A549 (cell line): ENCODE data around the gene CFAP92. TPM values are rescaled to one million over a fixed set of nuclear protein-coding genes. Genes with fewer than 3 reads are reported as not detected.

Source experiments
- ATAC-seq, 2 experiments: fragments of 200-7000 bp in 1 of 2; fragments of >200 bp in 1 of 2; cut with Nextera tagmentation in 1 of 2; cut with Tn5 transposase in 1 of 2; 3 replicates each; pipeline versions ENCODE4 v1.8.0 to v1.9.1; 2018 to 2020; ENCODE audit warnings: mild to moderate bottlenecking in 1 of 2, moderate library complexity in 1 of 2
- CTCF ChIA-PET: fragments of 300-600 bp; sonication (Branson Sonifier 250); formaldehyde crosslinking; extraction: SDS; loops from one replicate; lab custom pipeline; 2021; ENCODE audit warnings: antibody characterized with exemption, inconsistent platforms; lab: Yijun Ruan, JAX
- POLR2A ChIA-PET: fragments of 350-600 bp; formaldehyde crosslinking; extraction: SDS; loops from one replicate; lab custom pipeline; 2021; ENCODE audit warnings: antibody characterized with exemption, inconsistent platforms; lab: Yijun Ruan, JAX
- DNase-seq, 2 experiments: peaks; one replicate each; pipeline versions ENCODE4 v3.0.0 to v3.0.0-alpha.2; 2011 to 2016; ENCODE audit warnings: low read depth in 1 of 2, low spot score in 1 of 2
- FAIRE-seq: peaks from 2 replicates; lab custom pipeline; 2011; peaks lifted over from hg19 to GRCh38; lab: Jason Lieb, UNC
- H3K27ac ChIP-seq, 2 experiments: fragments of >200 bp; sonication (Bioruptor Twin); formaldehyde crosslinking; 3 replicates each; pipeline ENCODE4 v1.5.1; 2016 to 2017
- H3K4me1 ChIP-seq: fragments of >200 bp; sonication (Bioruptor Twin); formaldehyde crosslinking; 3 replicates; pipeline ENCODE4 v1.6.1; 2016
- H3K4me2 ChIP-seq: fragments of >200 bp; sonication (Bioruptor Twin); formaldehyde crosslinking; 3 replicates; pipeline ENCODE4 v1.6.1; 2016
- H3K4me3 ChIP-seq: fragments of >200 bp; sonication (Bioruptor Twin); formaldehyde crosslinking; 3 replicates; pipeline ENCODE4 v1.5.1; 2016
- H3K9me3 ChIP-seq: fragments of >200 bp; sonication (Bioruptor Twin); formaldehyde crosslinking; 3 replicates; pipeline ENCODE4 v1.6.1; 2016
- ATOH8 ChIP-seq: fragments of 250-450 bp; sonication (Bioruptor Pico); IDR thresholded peaks from 2 replicates; pipeline ENCODE4 v1.5.0; 2020; ENCODE audit warnings: low read depth, mild to moderate bottlenecking, moderate library complexity
- BCL3 ChIP-seq: fragments of >200 bp; sonication (Bioruptor Twin); formaldehyde crosslinking; IDR thresholded peaks from 3 replicates; pipeline ENCODE4 v1.6.1; 2016
- CHD2 ChIP-seq: fragments of 150-350 bp; IDR thresholded peaks from 2 replicates; pipeline ENCODE4 v1.6.1; 2014; ENCODE audit warnings: low read length; ENCODE audit not compliant: partially characterized antibody
- EHMT2 ChIP-seq: fragments of 200-600 bp; sonication (generic); IDR thresholded peaks from 2 replicates; pipeline ENCODE4 v1.6.1; 2016; ENCODE audit warnings: antibody characterized with exemption, low read depth, mild to moderate bottlenecking, moderate library complexity
- ESRRA ChIP-seq: fragments of 150-350 bp; IDR thresholded peaks from 2 replicates; pipeline ENCODE4 v1.6.1; 2014; ENCODE audit warnings: mild to moderate bottlenecking, low read length, borderline replicate concordance
- FOXS1 ChIP-seq: fragments of 250-450 bp; sonication (Bioruptor Pico); IDR thresholded peaks from 2 replicates; pipeline ENCODE4 v1.5.0; 2020; ENCODE audit warnings: mild to moderate bottlenecking, moderate library complexity
- GATA3 ChIP-seq: IDR thresholded peaks from 2 replicates; pipeline ENCODE4 v1.6.1; 2012; ENCODE audit warnings: borderline replicate concordance
- HOXA7 ChIP-seq: fragments of 250-450 bp; sonication (Bioruptor Pico); IDR thresholded peaks from 2 replicates; pipeline ENCODE4 v1.5.0; 2020; ENCODE audit warnings: mild to moderate bottlenecking, moderate library complexity
- JUN ChIP-seq, 2 experiments: fragments of >200 bp; sonication (Bioruptor Twin); formaldehyde crosslinking; IDR thresholded peaks; 2 replicates in 1 of 2; 3 replicates in 1 of 2; pipeline ENCODE4 v1.6.1; 2016 to 2017
- JUNB ChIP-seq: fragments of >200 bp; sonication (Bioruptor Twin); formaldehyde crosslinking; IDR thresholded peaks from 2 replicates; pipeline ENCODE4 v1.6.1; 2016
- KDM5A ChIP-seq: fragments of 200-600 bp; sonication (generic); IDR thresholded peaks from 2 replicates; pipeline ENCODE4 v1.6.1; 2016; ENCODE audit warnings: antibody characterized with exemption, mild to moderate bottlenecking
- MAX ChIP-seq: IDR thresholded peaks from 2 replicates; pipeline ENCODE4 v1.6.1; 2012
- NFE2L2 ChIP-seq: fragments of 150-350 bp; conservative IDR thresholded peaks from 2 replicates; pipeline ENCODE4 v1.6.1; 2014; ENCODE audit warnings: low read length
- NPAS2 ChIP-seq: fragments of 250-450 bp; sonication (Bioruptor Pico); IDR thresholded peaks from 2 replicates; pipeline ENCODE4 v1.8.0; 2022; ENCODE audit warnings: mild to moderate bottlenecking, moderate library complexity, borderline replicate concordance
- NR3C1 ChIP-seq: fragments of >200 bp; sonication (Bioruptor Twin); formaldehyde crosslinking; IDR thresholded peaks from 3 replicates; pipeline ENCODE4 v1.6.1; 2017
- RCOR1 ChIP-seq: fragments of 150-350 bp; IDR thresholded peaks from 2 replicates; pipeline ENCODE4 v1.6.1; 2014; ENCODE audit warnings: antibody characterized with exemption, low read length, low read depth
- RNF2 ChIP-seq: fragments of 200-600 bp; sonication (generic); IDR thresholded peaks from 2 replicates; pipeline ENCODE4 v1.6.1; 2016; ENCODE audit warnings: low read depth, mild to moderate bottlenecking, antibody characterized with exemption, moderate library complexity, borderline replicate concordance
- SMC3 ChIP-seq: fragments of >200 bp; sonication (Bioruptor Twin); formaldehyde crosslinking; IDR thresholded peaks from 3 replicates; pipeline ENCODE4 v1.6.1; 2018; ENCODE audit warnings: inconsistent platforms
- SREBF2 ChIP-seq: fragments of 450-650 bp; IDR thresholded peaks from 2 replicates; pipeline ENCODE4 v1.6.1; 2014; ENCODE audit warnings: mild to moderate bottlenecking, moderate library complexity
- TFCP2L1 ChIP-seq: fragments of 250-450 bp; sonication (Bioruptor Pico); IDR thresholded peaks from 2 replicates; pipeline ENCODE4 v1.5.0; 2021; ENCODE audit warnings: mild to moderate bottlenecking
- ZFP36 ChIP-seq: fragments of 450-650 bp; IDR thresholded peaks from 2 replicates; pipeline ENCODE4 v1.6.1; 2014; ENCODE audit warnings: borderline replicate concordance; ENCODE audit not compliant: partially characterized antibody
- ZNF302 ChIP-seq: fragments of 250-450 bp; sonication (Bioruptor Pico); IDR thresholded peaks from 2 replicates; pipeline ENCODE4 v1.9.0; 2021; ENCODE audit warnings: inconsistent platforms, mild to moderate bottlenecking, moderate library complexity
- ZSCAN20 ChIP-seq: fragments of 250-450 bp; sonication (Bioruptor Pico); IDR thresholded peaks from 2 replicates; pipeline ENCODE4 v1.8.0; 2022; ENCODE audit warnings: mild to moderate bottlenecking, moderate library complexity
- WGBS: methylation state at CpG from one replicate; pipeline ENCODE4 v1.1.6; 2017; ENCODE audit errors: missing lambda C conversion rate; 5-methylcytosine and 5-hydroxymethylcytosine counted together
- polyA plus RNA-seq, 4 experiments: library from polyadenylated mRNA; depleted of rRNA in 3 of 4; stranded (reverse); fragments of >200 nt; fragmentation: RNase III in 1 of 4; extraction: RNeasy Plus Mini Kit Qiagen cat#74134 plus additional on column Dnase treatment in 1 of 4; gene quantifications; 2 replicates in 3 of 4; 3 replicates in 1 of 4; pipeline ENCODE4 v1.2.3, GENCODE V29; 2011 to 2017
- TF ChIP-seq, protein P1 (sequence below): fragments of >200 bp; sonication (Bioruptor Twin); formaldehyde crosslinking; IDR thresholded peaks from 3 replicates; pipeline ENCODE4 v1.5.1; 2016
- TF ChIP-seq, protein P2 (sequence below): fragments of 250-450 bp; sonication (Bioruptor Pico); IDR thresholded peaks from 2 replicates; pipeline ENCODE4 v1.5.0; 2021; ENCODE audit warnings: mild to moderate bottlenecking, moderate library complexity, borderline replicate concordance
- TF ChIP-seq, protein P3 (sequence below): fragments of 150-350 bp; IDR thresholded peaks from 2 replicates; pipeline ENCODE4 v1.6.1; 2014; ENCODE audit warnings: low read depth, mild to moderate bottlenecking, low read length

CFAP92 gene
- polyA plus RNA-seq, 2 of the 4 experiments (the other 2 are of a cell fraction) = not detected

DNA sequence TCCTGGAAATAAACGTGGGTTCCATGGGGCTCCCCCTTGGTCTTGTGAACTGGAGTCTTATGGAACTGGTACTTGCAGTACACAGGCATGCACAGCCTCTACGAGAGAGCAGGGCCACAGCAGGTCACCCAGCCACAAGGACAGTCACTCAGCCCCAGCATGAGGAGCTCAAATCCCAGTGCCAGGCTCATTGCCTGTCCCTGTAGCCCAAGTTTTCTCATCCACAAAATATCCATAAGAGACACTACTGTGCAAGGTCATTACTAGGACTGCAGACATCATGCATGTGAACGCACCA, 48.0 kb downstream of the CFAP92 start:
- 95% methylated on average over 2 of the region's 3 CpGs for WGBS
- ChIA-PET CTCF (interaction anchor here (0.6 to 1.5 kb wide), 2 partner anchors 24 to 176 kb away, joined by 3 to 5 read pairs; partner anchors contain the start of gene RAB43), POLR2A (no interaction called here)
- no peak overlapping the region for H3K4me2 ChIP-seq
- ATAC-seq (no peak), FAIRE-seq (no peak), DNase-seq (no peak)
- H3K9me3 ChIP-seq = no peaks in the 10 kb centered on the region
- H3K4me1 ChIP-seq = no peaks in the 10 kb centered on the region
- TF ChIP-seq ZFP36 = no peak
- TF ChIP-seq HOXA7 (CRISPR knock-in tag) = no peak
- no peak for TF ChIP-seq NR3C1
- TF ChIP-seq, protein P1, sequence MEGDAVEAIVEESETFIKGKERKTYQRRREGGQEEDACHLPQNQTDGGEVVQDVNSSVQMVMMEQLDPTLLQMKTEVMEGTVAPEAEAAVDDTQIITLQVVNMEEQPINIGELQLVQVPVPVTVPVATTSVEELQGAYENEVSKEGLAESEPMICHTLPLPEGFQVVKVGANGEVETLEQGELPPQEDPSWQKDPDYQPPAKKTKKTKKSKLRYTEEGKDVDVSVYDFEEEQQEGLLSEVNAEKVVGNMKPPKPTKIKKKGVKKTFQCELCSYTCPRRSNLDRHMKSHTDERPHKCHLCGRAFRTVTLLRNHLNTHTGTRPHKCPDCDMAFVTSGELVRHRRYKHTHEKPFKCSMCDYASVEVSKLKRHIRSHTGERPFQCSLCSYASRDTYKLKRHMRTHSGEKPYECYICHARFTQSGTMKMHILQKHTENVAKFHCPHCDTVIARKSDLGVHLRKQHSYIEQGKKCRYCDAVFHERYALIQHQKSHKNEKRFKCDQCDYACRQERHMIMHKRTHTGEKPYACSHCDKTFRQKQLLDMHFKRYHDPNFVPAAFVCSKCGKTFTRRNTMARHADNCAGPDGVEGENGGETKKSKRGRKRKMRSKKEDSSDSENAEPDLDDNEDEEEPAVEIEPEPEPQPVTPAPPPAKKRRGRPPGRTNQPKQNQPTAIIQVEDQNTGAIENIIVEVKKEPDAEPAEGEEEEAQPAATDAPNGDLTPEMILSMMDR = no peak
- TF ChIP-seq TFCP2L1 (CRISPR knock-in tag) = no peak
- no peak for TF ChIP-seq CHD2
- TF ChIP-seq ZSCAN20 = no peak
- TF ChIP-seq JUN (IDR thresholded peaks at IDR 0.05) = no peak
- no peak for TF ChIP-seq JUNB
- no peak for TF ChIP-seq NFE2L2
- TF ChIP-seq KDM5A = no peak
- TF ChIP-seq ESRRA = no peak
- no peak for TF ChIP-seq SREBF2
- TF ChIP-seq, protein P2, sequence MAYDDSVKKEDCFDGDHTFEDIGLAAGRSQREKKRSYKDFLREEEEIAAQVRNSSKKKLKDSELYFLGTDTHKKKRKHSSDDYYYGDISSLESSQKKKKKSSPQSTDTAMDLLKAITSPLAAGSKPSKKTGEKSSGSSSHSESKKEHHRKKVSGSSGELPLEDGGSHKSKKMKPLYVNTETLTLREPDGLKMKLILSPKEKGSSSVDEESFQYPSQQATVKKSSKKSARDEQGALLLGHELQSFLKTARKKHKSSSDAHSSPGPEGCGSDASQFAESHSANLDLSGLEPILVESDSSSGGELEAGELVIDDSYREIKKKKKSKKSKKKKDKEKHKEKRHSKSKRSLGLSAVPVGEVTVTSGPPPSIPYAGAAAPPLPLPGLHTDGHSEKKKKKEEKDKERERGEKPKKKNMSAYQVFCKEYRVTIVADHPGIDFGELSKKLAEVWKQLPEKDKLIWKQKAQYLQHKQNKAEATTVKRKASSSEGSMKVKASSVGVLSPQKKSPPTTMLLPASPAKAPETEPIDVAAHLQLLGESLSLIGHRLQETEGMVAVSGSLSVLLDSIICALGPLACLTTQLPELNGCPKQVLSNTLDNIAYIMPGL (CRISPR knock-in tag) = no peak
- TF ChIP-seq RCOR1 = no peak
- no peak for TF ChIP-seq FOXS1 (CRISPR knock-in tag)
- TF ChIP-seq NPAS2 (CRISPR knock-in tag) = no peak
- no peak for TF ChIP-seq ZNF302 (CRISPR knock-in tag)
- no peak overlapping the region for H3K27ac ChIP-seq
- no peak overlapping the region for H3K4me3 ChIP-seq

GRCh38 chr3:128945041-128945877, 48.6 kb downstream of the CFAP92 start:
- WGBS = 69% methylated on average over 15 of the region's 21 CpGs
- H3K4me3 ChIP-seq = no peak overlapping the region
- ChIA-PET POLR2A (no interaction called here), CTCF (no interaction called here)
- TF ChIP-seq MAX (no peak), RNF2 (no peak), ZNF302 (CRISPR knock-in tag) (no peak), SMC3 (no peak), ATOH8 (CRISPR knock-in tag) (no peak), JUN (IDR thresholded peaks at IDR 0.05) (no peak), TFCP2L1 (CRISPR knock-in tag) (no peak), BCL3 (no peak), GATA3 (no peak), JUNB (no peak), EHMT2 (no peak)
- TF ChIP-seq, protein P3, sequence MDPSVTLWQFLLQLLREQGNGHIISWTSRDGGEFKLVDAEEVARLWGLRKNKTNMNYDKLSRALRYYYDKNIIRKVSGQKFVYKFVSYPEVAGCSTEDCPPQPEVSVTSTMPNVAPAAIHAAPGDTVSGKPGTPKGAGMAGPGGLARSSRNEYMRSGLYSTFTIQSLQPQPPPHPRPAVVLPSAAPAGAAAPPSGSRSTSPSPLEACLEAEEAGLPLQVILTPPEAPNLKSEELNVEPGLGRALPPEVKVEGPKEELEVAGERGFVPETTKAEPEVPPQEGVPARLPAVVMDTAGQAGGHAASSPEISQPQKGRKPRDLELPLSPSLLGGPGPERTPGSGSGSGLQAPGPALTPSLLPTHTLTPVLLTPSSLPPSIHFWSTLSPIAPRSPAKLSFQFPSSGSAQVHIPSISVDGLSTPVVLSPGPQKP = no peak
- TF ChIP-seq, protein P2 (CRISPR knock-in tag) = no peak
- no peak overlapping the region for H3K27ac ChIP-seq
- ATAC-seq (no peak), DNase-seq (no peak), FAIRE-seq (no peak)
- no peak overlapping the region for H3K4me2 ChIP-seq
- no peaks in the 10 kb centered on the region for H3K9me3 ChIP-seq
- no peaks in the 10 kb centered on the region for H3K4me1 ChIP-seq
